Thyroid gland (tissue), 4 donors: ENCODE results near the gene CEMIP2. TPM values are rescaled to one million over a fixed set of nuclear protein-coding genes. Genes with fewer than 3 reads are reported as not detected.

Source experiments
- DNase-seq, 2 donors: peaks; one replicate each; pipeline ENCODE4 v3.0.0-alpha.2; 2019
- H3K27ac ChIP-seq, 3 donors: fragments of 200-600 bp; sonication (generic); 1 replicate in 2 of 3; 2 replicates in 1 of 3; pipeline ENCODE4 v1.5.1; 2016 to 2019; ENCODE audit warnings: mild to moderate bottlenecking in 1 of 3, moderate library complexity in 1 of 3
- H3K27me3 ChIP-seq: fragments of 200-600 bp; sonication (generic); one replicate; pipeline ENCODE4 v1.5.1; 2019
- H3K36me3 ChIP-seq, 2 donors: fragments of 200-600 bp; sonication (generic); one replicate each; pipeline ENCODE4 v1.5.1; 2016 to 2019
- H3K4me1 ChIP-seq, 2 donors: fragments of 200-600 bp; sonication (generic); one replicate each; pipeline ENCODE4 v1.5.1; 2017 to 2019
- H3K4me3 ChIP-seq, 3 donors: fragments of 200-600 bp; sonication (generic); replicated peaks in 1 of 3; 1 replicate in 2 of 3; 2 replicates in 1 of 3; pipeline ENCODE4 v1.5.1; 2016; ENCODE audit warnings: mild to moderate bottlenecking in 1 of 3
- H3K9me3 ChIP-seq: fragments of 200-600 bp; sonication (generic); one replicate; pipeline ENCODE4 v1.5.1; 2017
- POLR2A ChIP-seq, 2 donors: fragments of 450-650 bp; IDR thresholded peaks; one replicate each; pipeline ENCODE4 v1.6.1; 2017; ENCODE audit warnings: antibody characterized with exemption in 2 of 2, mild to moderate bottlenecking in 2 of 2, moderate library complexity in 1 of 2
- WGBS, 2 donors: methylation state at CpG; one replicate each; pipeline ENCODE4 v1.1.5; 2017; 5-methylcytosine and 5-hydroxymethylcytosine counted together
- intact Hi-C: fragments of 100-400 bp; cut with DNase I; formaldehyde crosslinking; loops from one replicate; pipeline ENCODE4 v1.15.1; 2023
- total RNA-seq, 4 donors: library from RNA; depleted of rRNA; stranded (reverse); fragments of >200 nt; gene quantifications; one replicate each; pipeline ENCODE4 v1.2.3, GENCODE V29; 2016
- TF ChIP-seq, protein P1 (sequence below), 6 experiments: fragments of 200-600 bp in 3 of 6; fragments of 450-650 bp in 3 of 6; sonication (generic) in 3 of 6; IDR thresholded peaks; one replicate each; pipeline ENCODE4 v1.5.1; 2016 to 2019; ENCODE audit warnings: antibody characterized with exemption in 6 of 6, mild to moderate bottlenecking in 2 of 6, inconsistent platforms in 1 of 6, moderate library complexity in 1 of 6

The CEMIP2 gene
- total RNA-seq, 4 donors from 2014 or later, result 29.6 to 111 (median 34.0) TPM

- Histone ChIP-seq H3K36me3 (no peaks in the 10 kb centered on the region), H3K4me3 (no peak overlapping the region), H3K9me3 (no peaks in the 10 kb centered on the region), H3K27me3 (no peaks in the 10 kb centered on the region), H3K27ac (no peak overlapping the region), H3K4me1 (peaks cover 7% of the 10 kb centered on the region in 2 donors)
- WGBS, 2 donors, result 90 to 92% methylated on average over 4 of the region's 4 CpGs
- no peak for TF ChIP-seq POLR2A (IDR thresholded peaks at IDR 0.05)
- TF ChIP-seq, protein P1, sequence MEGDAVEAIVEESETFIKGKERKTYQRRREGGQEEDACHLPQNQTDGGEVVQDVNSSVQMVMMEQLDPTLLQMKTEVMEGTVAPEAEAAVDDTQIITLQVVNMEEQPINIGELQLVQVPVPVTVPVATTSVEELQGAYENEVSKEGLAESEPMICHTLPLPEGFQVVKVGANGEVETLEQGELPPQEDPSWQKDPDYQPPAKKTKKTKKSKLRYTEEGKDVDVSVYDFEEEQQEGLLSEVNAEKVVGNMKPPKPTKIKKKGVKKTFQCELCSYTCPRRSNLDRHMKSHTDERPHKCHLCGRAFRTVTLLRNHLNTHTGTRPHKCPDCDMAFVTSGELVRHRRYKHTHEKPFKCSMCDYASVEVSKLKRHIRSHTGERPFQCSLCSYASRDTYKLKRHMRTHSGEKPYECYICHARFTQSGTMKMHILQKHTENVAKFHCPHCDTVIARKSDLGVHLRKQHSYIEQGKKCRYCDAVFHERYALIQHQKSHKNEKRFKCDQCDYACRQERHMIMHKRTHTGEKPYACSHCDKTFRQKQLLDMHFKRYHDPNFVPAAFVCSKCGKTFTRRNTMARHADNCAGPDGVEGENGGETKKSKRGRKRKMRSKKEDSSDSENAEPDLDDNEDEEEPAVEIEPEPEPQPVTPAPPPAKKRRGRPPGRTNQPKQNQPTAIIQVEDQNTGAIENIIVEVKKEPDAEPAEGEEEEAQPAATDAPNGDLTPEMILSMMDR (IDR thresholded peaks at IDR 0.05), result no peak
- intact Hi-C loops, result loop anchor here (10.0 kb wide), 1 partner anchor 58 kb away; no protein-coding TSS in a partner anchor
- no peak for DNase-seq
These were observed 4.4 kb upstream of the CEMIP2 start for GRCh38 chr9:71772726-71773125.

DNA sequence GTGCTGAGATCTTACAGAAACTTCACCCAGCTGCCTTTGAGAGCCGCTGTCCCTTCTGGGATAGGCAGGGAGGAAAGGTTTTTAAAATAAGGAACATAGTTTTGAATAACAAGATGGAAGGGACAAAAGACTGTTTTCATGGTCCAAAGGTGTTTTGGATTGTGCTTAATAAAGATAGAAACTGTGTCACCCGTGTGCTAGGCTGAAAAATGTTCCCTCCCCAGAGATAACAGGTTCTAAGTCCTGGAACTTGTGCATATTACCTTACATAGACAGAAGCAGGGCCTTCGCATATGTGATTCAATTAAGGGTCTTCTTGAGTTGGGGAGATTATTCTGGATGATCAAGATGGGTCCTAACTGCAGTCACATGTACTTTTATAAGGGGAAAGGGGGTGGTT lies 1.9 kb upstream of the CEMIP2 start:
- intact Hi-C loops, result loop anchor here (10.0 kb wide), 1 partner anchor 55 kb away; no protein-coding TSS in a partner anchor
- H3K36me3 ChIP-seq, result no peaks in the 10 kb centered on the region
- H3K9me3 ChIP-seq, result no peaks in the 10 kb centered on the region
- 86 to 90% methylated on average over 3 of the region's 3 CpGs for WGBS, 2 donors
- H3K4me3 ChIP-seq, result no peak overlapping the region
- H3K27me3 ChIP-seq, result no peaks in the 10 kb centered on the region
- TF ChIP-seq, protein P1 (IDR thresholded peaks at IDR 0.05), result no peak
- no peak for TF ChIP-seq POLR2A (IDR thresholded peaks at IDR 0.05)
- peak overlapping the region in 2 of 3 donors; percentile 97 to 99 for H3K27ac ChIP-seq
- peaks cover 17 to 21% of the 10 kb centered on the region in 2 donors for H3K4me1 ChIP-seq
- no peak for DNase-seq

DNA sequence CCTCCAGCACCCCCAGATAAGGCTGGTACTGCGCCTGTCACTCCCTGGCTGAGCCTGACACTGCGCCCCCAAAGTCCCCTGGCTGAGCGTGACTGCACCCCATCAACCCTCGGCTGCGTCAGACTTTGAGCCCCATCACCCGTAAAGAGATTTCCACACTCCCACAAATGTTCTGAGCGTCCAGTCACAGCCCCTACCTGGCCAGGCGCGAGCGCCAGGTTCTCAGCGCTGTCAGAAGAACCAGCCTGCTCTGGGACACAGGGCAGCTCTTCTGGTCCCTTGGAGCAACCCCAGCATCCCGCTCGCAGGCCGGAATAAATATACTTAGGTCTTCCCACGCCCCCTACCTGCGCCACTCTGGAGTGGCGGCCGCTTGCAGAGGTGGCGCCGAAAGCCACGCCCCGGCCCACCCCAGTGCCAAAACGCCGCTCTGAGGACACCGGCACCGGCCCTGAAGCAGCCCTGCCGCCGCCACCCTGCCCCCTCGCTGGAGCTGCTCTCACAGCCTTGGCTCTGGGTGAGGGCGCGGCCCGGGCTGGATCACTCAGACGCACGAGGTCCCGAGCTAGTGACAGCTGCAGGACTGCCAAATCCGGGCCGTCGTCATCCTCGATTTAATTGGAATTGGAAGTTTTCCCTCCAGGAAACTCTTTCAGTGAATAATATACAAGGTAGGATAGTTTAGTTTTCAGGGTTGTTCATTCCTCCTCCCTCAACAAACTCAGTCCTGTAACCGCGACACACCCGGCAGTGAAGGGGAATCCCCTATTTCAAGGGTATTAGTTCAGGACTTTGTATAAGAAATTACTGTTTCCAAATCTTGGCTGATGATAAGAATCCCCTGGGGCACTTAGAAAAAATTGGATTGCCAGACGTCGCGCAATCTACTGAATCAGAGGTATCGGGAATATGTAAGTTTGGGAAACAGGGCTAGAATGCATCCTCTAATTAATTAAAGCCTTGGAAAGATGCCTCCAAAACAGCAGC lies 1.2 kb upstream of the CEMIP2 start:
- no peaks in the 10 kb centered on the region for H3K27me3 ChIP-seq
- no peaks in the 10 kb centered on the region for H3K36me3 ChIP-seq
- no peaks in the 10 kb centered on the region for H3K9me3 ChIP-seq
- 7 to 8% methylated on average over 28 to 38 of the region's 46 CpGs for WGBS, 2 donors
- peak; percentile 96 to 97 for DNase-seq
- intact Hi-C loops, result loop anchor here (5.0 to 10.0 kb wide), 2 partner anchors 55 to 162 kb away; no protein-coding TSS in a partner anchor
- TF ChIP-seq, protein P1 (IDR thresholded peaks at IDR 0.05), result peak in 5 of 6 experiments; percentile 8 to 54 (median 16)
- peak in 1 of 2 donors; percentile 83 for TF ChIP-seq POLR2A (IDR thresholded peaks at IDR 0.05)
- H3K27ac ChIP-seq, result peak overlapping the region; percentile 77 to 99 (median 97)
- peak overlapping the region; percentile 30 to 73 (median 51) for H3K4me3 ChIP-seq
- H3K4me1 ChIP-seq, result peaks cover 17 to 21% of the 10 kb centered on the region in 2 donors

DNA sequence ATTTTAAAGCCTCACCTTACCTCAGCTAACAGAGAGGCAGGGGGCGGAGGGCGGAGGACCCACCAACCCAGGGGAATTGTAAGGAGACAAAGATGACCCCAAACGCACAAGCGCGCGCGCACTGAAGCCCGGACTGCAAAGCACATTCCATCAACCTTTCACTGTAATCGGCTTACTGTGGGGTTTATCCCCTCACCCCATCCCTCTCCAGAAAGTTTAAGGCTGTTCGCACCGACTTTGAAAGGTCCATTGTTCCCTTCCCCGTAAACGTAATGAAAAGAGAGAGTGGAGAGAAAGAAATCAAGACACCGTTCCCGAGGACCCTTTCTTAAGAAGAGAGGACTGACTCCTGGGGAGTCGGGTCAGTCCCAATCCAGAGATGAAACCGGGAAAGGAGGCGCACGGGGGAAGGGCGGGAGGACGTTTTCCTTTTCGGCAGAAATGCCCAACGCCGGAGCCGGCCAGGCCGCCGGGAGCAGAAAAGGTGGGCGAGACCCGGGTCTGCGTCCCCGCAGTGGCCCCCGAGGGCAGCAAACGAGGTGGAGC lies 464 bp downstream of the CEMIP2 start:
- peak; percentile 29 to 38 for DNase-seq
- peak overlapping the region; percentile 97 to 99 (median 99) for H3K27ac ChIP-seq
- TF ChIP-seq, protein P1 (IDR thresholded peaks at IDR 0.05), result no peak
- TF ChIP-seq POLR2A (IDR thresholded peaks at IDR 0.05), result no peak
- H3K4me1 ChIP-seq, result peaks cover 22 to 24% of the 10 kb centered on the region in 2 donors
- H3K4me3 ChIP-seq, result peak overlapping the region; percentile 61 to 93 (median 73)
- no peaks in the 10 kb centered on the region for H3K9me3 ChIP-seq
- WGBS, 2 donors, result 1% methylated on average over 31 to 32 of the region's 33 CpGs
- intact Hi-C loops, result loop anchor here (5.0 kb wide), 1 partner anchor 161 kb away; no protein-coding TSS in a partner anchor
- no peaks in the 10 kb centered on the region for H3K27me3 ChIP-seq
- no peaks in the 10 kb centered on the region for H3K36me3 ChIP-seq
